Astrocyte of the spinal cord (primary cell): ENCODE results near the gene FAF2.

Experiments
- DNase-seq: peaks from one replicate; pipeline ENCODE4 v3.0.0; 2011; ENCODE audit warnings: low read depth, low spot score
- H3K4me3 ChIP-seq: 2 replicates; pipeline ENCODE4 v1.5.1; 2011; ENCODE audit warnings: low read depth, mild to moderate bottlenecking, low read length, moderate library complexity
- in situ Hi-C: cut with HindIII; loops from 2 replicates; pipeline ENCODE4 v1.10.0; 2017; ENCODE audit warnings: low sequenced_read_pairs
- TF ChIP-seq, protein P1 (sequence below): IDR thresholded peaks from 2 replicates; pipeline ENCODE4 v1.5.1; 2012; ENCODE audit warnings: low read depth, mild to moderate bottlenecking, low read length, inconsistent platforms

The FAF2 gene

DNA sequence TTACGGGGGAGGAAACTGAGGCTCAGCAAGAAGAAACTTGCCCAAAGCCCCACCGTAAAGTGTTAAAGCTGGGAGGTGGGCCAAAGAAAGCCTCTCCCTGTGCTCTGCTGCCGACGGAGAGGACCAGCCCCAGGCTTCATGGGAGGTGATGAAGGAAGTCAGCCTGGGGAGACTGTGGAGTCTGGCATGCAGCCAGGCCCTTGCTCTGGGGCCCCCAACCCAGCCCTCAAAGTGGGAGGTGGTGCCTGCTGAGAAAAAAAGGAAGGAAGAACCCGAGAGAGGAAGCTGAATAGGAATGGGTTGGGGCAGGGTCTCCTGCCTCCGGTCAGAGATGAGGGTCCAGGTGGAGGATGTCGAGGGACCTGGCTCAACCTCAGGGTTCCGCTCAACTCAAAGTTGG is 85.2 kb downstream of the FAF2 start:
- TF ChIP-seq, protein P1, sequence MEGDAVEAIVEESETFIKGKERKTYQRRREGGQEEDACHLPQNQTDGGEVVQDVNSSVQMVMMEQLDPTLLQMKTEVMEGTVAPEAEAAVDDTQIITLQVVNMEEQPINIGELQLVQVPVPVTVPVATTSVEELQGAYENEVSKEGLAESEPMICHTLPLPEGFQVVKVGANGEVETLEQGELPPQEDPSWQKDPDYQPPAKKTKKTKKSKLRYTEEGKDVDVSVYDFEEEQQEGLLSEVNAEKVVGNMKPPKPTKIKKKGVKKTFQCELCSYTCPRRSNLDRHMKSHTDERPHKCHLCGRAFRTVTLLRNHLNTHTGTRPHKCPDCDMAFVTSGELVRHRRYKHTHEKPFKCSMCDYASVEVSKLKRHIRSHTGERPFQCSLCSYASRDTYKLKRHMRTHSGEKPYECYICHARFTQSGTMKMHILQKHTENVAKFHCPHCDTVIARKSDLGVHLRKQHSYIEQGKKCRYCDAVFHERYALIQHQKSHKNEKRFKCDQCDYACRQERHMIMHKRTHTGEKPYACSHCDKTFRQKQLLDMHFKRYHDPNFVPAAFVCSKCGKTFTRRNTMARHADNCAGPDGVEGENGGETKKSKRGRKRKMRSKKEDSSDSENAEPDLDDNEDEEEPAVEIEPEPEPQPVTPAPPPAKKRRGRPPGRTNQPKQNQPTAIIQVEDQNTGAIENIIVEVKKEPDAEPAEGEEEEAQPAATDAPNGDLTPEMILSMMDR, result no peak
- DNase-seq, result peak; percentile 41
- in situ Hi-C loops, result no loop called here
- H3K4me3 ChIP-seq, result no peak overlapping the region

DNA sequence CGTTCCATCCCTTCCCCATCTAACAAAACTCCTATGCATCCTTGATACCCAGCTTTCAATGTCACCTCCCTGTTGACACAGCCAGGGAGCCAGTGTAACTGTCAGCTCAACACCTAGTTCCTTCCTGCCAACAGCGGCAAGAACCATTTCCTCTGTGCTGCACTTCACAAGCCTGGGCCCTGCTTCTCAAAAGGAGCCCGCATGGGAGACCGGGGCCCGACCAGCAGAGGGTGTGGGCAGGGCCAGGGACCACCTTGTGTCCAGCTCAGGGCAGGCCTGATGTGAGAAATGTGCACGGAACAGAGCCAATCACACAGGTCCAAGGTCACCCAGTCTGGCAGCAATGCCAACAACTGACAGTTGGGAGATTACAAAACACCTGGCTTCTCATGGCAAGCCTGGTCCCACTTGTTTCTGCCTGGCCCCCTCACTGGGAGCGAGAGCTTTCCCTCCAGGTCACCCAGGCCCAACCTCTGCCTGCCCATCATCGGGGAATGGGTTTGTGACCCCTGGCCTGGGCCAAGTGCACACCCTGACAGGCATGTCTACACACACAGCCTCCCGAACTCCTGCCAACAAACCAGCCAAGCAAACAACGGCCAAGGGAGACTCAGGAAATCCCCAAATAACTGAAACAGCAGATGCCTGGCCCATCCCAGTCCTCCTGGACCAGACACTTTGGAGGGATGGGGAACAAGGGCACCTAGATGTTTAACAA is 85.9 kb downstream of the FAF2 start:
- no peak for DNase-seq
- no peak overlapping the region for H3K4me3 ChIP-seq
- TF ChIP-seq, protein P1, result peak; percentile 5
- in situ Hi-C loops, result no loop called here

DNA sequence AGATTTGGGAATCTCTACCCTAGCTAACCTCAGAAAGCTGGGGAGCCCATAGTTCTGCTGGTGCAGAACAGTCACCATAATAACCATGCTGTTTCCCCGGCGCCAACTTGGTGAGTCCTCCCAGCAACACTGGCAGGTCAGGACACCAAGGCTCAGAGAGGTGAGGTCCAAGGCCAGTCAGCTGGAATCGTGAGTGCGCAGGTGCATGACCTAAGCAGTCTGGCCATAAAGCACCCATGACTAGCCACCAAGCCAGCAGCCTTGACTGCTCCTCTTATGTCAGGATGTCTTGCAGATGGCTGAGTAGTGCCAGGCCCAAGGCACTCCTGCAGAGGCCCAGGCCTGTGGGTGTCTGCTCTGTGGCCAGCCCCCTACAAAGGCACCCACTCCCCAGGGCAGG is 86.5 kb downstream of the FAF2 start:
- TF ChIP-seq, protein P1, result no peak
- in situ Hi-C loops, result no loop called here
- no peak for DNase-seq
- no peak overlapping the region for H3K4me3 ChIP-seq

DNA sequence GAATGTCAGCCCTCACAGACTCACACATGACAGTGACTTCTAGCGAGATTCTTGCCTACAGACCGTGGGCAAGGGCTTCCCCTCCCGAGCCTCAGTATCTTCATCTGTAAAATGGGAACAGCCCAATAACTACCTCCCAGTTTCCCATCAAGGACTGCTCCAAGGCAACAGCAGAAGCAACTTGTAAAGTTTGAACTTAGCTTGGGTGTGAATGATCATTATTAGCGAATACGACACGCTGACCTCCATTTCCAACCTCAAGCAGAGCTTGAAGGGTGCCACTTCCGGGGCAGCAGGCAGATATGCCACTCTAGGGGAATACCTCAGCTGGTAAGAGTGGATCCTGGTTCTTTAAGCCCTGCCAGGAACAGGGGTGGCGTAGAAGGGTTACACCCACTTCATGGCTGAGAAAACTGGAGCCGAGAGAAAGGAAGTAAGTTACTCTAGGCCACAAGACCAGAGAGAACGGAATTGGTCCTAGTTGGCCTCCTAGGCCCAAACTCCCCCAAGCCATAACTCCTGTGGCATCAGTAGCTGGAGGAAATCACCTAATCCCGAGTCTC is 87.0 kb downstream of the FAF2 start:
- in situ Hi-C loops, result no loop called here
- H3K4me3 ChIP-seq, result peak overlapping the region; percentile 74
- TF ChIP-seq, protein P1, result no peak
- DNase-seq, result peak; percentile 12

DNA sequence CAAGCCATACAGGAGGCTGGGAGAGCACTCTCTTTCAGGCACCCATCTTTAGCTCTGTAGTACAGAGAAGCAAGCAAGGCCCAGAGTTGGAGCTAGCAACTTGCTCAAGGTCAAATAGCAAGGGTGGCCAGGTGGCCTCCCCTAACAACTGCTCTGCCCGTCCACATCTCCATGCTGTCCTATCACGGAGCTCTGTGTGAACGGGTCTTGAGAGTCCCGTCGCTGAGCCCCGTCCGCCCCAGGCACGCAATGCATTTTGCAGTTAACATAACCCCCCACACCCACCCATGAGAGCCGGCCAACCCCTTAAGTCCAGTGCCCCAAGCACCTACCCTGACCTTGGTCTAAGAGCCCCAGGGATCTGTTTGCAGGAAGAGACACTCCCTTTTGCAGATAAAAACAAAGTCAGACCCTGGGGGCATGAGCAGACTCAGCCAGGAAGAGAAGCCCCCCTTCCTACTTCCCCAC is 87.5 kb downstream of the FAF2 start:
- in situ Hi-C loops, result no loop called here
- DNase-seq, result no peak
- H3K4me3 ChIP-seq, result peak overlapping the region; percentile 74
- TF ChIP-seq, protein P1, result no peak

DNA sequence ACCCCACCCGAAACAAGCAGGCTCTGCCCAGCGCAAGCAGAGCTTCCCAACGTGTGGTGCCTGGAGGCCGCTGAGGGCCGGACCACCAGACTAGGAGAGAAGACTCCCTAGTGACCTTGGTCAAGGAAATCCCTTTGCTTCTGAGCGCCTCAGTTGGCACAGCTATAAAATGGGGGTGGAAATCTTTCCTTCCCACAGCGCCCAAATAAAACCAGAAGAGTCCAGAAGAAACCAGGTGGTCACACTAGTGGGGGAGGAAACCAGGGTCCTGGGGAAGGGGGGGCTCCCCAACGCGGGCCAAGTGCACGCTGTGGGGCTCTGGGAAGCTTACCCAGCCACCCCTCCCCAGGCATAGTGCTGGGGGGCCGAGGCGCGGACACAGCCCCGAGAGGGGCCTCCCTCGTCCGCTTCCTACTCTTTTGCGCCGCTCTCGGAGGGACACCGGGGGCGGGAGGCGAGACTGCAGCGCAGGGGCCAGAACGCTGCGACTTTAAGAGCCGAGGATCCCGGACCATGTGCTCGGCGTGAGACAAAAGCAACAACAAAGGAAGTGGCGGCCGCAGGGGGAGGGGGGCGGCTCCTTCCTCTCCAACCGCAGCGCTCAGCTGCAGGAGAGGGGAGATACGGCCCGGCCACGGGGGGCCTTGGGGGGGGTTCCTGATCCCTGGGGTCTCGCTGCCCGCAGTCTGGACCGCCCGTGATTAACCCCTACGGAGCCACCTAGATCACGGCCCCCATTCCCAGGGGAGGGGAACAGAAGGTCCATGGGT is 88.1 kb downstream of the FAF2 start:
- in situ Hi-C loops, result no loop called here
- H3K4me3 ChIP-seq, result peak overlapping the region; percentile 74
- DNase-seq, result peak; percentile 89
- TF ChIP-seq, protein P1, result no peak
